ENCODE data around the gene IL1R2. TPM values are rescaled to one million over a fixed set of nuclear protein-coding genes. Genes with fewer than 3 reads are reported as not detected.

The IL1R2 gene
- total and polyA plus RNA-seq, 4 donors: 7.3 to 902 (median 64.1) TPM

GRCh38 chr2:102049756-102050443, 58.1 kb downstream of the IL1R2 start:
- H3K27me3 ChIP-seq (ENCODE audit: control insufficient read depth in 3 of 3, insufficient read depth in 3 of 3, low read length in 2 of 3): no peaks in the 10 kb centered on the region
- 59 to 65% methylated on average over 10 of the region's 10 CpGs for WGBS, 2 donors
- H3K36me3 ChIP-seq (ENCODE audit: control insufficient read depth in 4 of 4, insufficient read depth in 4 of 4, low read length in 4 of 4): no peaks in the 10 kb centered on the region
- peak overlapping the region in 1 of 2 donors; percentile 76 for H3K27ac ChIP-seq (ENCODE audit: low read depth in 1 of 2, low read length in 1 of 2)
- no peak for TF ChIP-seq CTCF (IDR thresholded peaks at IDR 0.05; ENCODE audit: control extremely low read depth, extremely low read depth)
- ATAC-seq (ENCODE audit: insufficient read depth, low FRiP score) (peak; percentile 34), DNase-seq (peak in 2 of 3 donors; percentile 62 to 72)
- no peak overlapping the region for H3K4me3 ChIP-seq
- peaks cover 10 to 59% (median 20%) of the 10 kb centered on the region in 5 donors for H3K4me1 ChIP-seq (ENCODE audit: control insufficient read depth in 5 of 5, insufficient read depth in 5 of 5, low read length in 5 of 5)
- no peaks in the 10 kb centered on the region for H3K9me3 ChIP-seq (ENCODE audit: control insufficient read depth in 4 of 4, insufficient read depth in 3 of 4, low read length in 3 of 4)
- peak overlapping the region in 1 of 2 donors; percentile 56 for H3K9ac ChIP-seq (ENCODE audit: insufficient read depth in 1 of 2, low read length in 2 of 2)

- H3K4me3 ChIP-seq: no peak overlapping the region
- ATAC-seq (ENCODE audit: insufficient read depth, low FRiP score): peak; percentile 20
- peak overlapping the region; percentile 69 to 71 for H3K27ac ChIP-seq (ENCODE audit: low read depth in 1 of 2, low read length in 1 of 2)
- no peak overlapping the region for H3K9ac ChIP-seq (ENCODE audit: insufficient read depth in 1 of 2, low read length in 2 of 2)
- WGBS, 2 donors: 25 to 47% methylated on average over 7 of the region's 7 CpGs
- H3K9me3 ChIP-seq (ENCODE audit: control insufficient read depth in 4 of 4, insufficient read depth in 3 of 4, low read length in 3 of 4): no peaks in the 10 kb centered on the region
- no peak for TF ChIP-seq CTCF (IDR thresholded peaks at IDR 0.05; ENCODE audit: control extremely low read depth, extremely low read depth)
- no peaks in the 10 kb centered on the region for H3K36me3 ChIP-seq (ENCODE audit: control insufficient read depth in 4 of 4, insufficient read depth in 4 of 4, low read length in 4 of 4)
- peak; percentile 98 to 100 (median 100) for DNase-seq
- no peaks in the 10 kb centered on the region for H3K27me3 ChIP-seq (ENCODE audit: control insufficient read depth in 3 of 3, insufficient read depth in 3 of 3, low read length in 2 of 3)
- H3K4me1 ChIP-seq (ENCODE audit: control insufficient read depth in 5 of 5, insufficient read depth in 5 of 5, low read length in 5 of 5): peaks cover 9 to 54% (median 20%) of the 10 kb centered on the region in 5 donors
Observed at GRCh38 chr2:102050854-102051391, 59.2 kb downstream of the IL1R2 start.

GRCh38 chr2:102051692-102052277, 60.0 kb downstream of the IL1R2 start:
- Histone ChIP-seq H3K4me3 (no peak overlapping the region), H3K9ac (ENCODE audit: insufficient read depth in 1 of 2, low read length in 2 of 2) (no peak overlapping the region), H3K27me3 (ENCODE audit: control insufficient read depth in 3 of 3, insufficient read depth in 3 of 3, low read length in 2 of 3) (no peaks in the 10 kb centered on the region), H3K9me3 (ENCODE audit: control insufficient read depth in 4 of 4, insufficient read depth in 3 of 4, low read length in 3 of 4) (no peaks in the 10 kb centered on the region), H3K27ac (ENCODE audit: low read depth in 1 of 2, low read length in 1 of 2) (peak overlapping the region in 1 of 2 donors; percentile 54), H3K4me1 (ENCODE audit: control insufficient read depth in 5 of 5, insufficient read depth in 5 of 5, low read length in 5 of 5) (peaks cover 9 to 48% (median 20%) of the 10 kb centered on the region in 5 donors), H3K36me3 (ENCODE audit: control insufficient read depth in 4 of 4, insufficient read depth in 4 of 4, low read length in 4 of 4) (no peaks in the 10 kb centered on the region)
- no peak for TF ChIP-seq CTCF (IDR thresholded peaks at IDR 0.05; ENCODE audit: control extremely low read depth, extremely low read depth)
- ATAC-seq (ENCODE audit: insufficient read depth, low FRiP score): no peak
- 80 to 85% methylated on average over 7 of the region's 7 CpGs for WGBS, 2 donors
- peak in 1 of 3 donors; percentile 51 for DNase-seq
